ENCODE data around the gene TYK2. TPM values are rescaled to one million over a fixed set of nuclear protein-coding genes. Genes with fewer than 3 reads are reported as not detected.

Gene TYK2
- total RNA-seq, 1 experiment from 2014 or later, result 66.4 TPM

DNA sequence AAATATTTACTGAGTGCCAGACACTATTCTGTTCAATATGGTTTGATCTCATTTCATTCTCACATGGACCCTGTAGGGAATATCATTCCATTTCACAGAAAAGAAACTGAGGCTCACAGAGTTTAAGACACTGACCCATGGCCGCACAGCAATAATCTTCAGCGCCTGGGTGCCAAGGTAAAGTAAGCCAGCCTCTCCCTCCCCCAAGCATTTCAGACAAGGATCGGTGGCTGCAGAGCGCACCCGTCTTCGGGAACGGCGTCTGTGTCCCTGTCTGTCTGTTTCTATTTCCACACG, 35.7 kb upstream of the TYK2 start:
- H3K9me3 Mint-ChIP-seq, result no peaks in the 10 kb centered on the region
- ChIA-PET CTCF (interaction anchor here (0.6 to 5.9 kb wide), 61 partner anchors 10 to 1028 kb away, joined by 3 to 229 read pairs (median 4); partner anchors contain the start of genes ATG4D, CDC37, DNM2 and ICAM1), POLR2A (no interaction called here)
- no peak for ATAC-seq
- no peak overlapping the region for H3K27ac Mint-ChIP-seq
- H3K4me1 Mint-ChIP-seq, result peaks cover 26% of the 10 kb centered on the region
- DNase-seq (ENCODE audit: low spot score), result no peak
- peaks cover 84% of the 10 kb centered on the region for H3K27me3 Mint-ChIP-seq (ENCODE audit: low read depth)
- no peaks in the 10 kb centered on the region for H3K36me3 Mint-ChIP-seq
- H3K4me3 Mint-ChIP-seq, result peak overlapping the region; percentile 72
- TF ChIP-seq ZNF121 (CRISPR knock-in tag; IDR thresholded peaks at IDR 0.05), result no peak

DNA sequence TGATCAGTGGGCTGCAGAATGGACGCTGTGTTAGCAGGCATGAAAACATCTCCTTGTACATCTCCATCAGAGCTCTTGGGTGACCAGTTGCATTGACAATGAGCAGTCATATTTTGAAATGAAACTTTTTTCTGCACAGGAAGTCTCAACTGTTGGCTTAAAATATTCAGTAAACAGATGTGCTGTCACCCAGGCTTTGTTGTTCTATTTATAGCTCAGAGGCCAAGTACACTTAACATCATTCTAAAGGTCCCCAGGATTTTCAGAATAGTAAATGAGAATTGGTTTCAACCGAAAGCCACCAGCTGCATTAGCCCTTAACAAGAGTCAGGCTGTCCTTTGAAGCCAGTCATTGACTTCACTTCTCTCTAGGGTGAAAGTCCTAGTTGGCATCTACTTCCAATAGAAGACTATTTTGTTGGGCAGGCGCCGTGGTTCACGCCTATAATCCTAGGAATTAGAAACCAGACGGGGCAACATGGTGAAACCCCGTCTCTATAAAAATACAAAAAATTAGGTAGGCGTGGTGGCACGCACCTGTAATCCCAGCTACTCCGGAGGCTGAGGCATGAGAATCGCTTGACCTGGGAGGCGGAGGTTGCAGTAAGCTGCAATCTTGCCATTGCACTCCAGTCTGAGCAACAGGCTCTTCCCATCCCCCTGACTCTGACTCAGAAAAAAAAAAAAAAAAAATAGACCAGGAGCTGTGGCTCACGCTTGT, 32.0 kb upstream of the TYK2 start:
- ATAC-seq (no peak), DNase-seq (ENCODE audit: low spot score) (no peak)
- H3K36me3 Mint-ChIP-seq, result no peaks in the 10 kb centered on the region
- H3K9me3 Mint-ChIP-seq, result no peaks in the 10 kb centered on the region
- H3K4me3 Mint-ChIP-seq, result no peak overlapping the region
- ChIA-PET POLR2A (no interaction called here), CTCF (interaction anchor here (1.0 to 2.4 kb wide), 5 partner anchors 8 to 67 kb away, joined by 4 to 14 read pairs (median 7); partner anchors contain the start of gene CDC37)
- peaks cover 85% of the 10 kb centered on the region for H3K27me3 Mint-ChIP-seq (ENCODE audit: low read depth)
- peaks cover 9% of the 10 kb centered on the region for H3K4me1 Mint-ChIP-seq
- no peak overlapping the region for H3K27ac Mint-ChIP-seq
- TF ChIP-seq FOXJ3 (CRISPR knock-in tag; IDR thresholded peaks at IDR 0.05; ENCODE audit: borderline replicate concordance) (no peak), ZNF219 (CRISPR knock-in tag; IDR thresholded peaks at IDR 0.05; ENCODE audit: borderline replicate concordance) (no peak), ZNF138 (CRISPR knock-in tag; conservative IDR thresholded peaks at IDR 0.05) (no peak), JUN (CRISPR knock-in tag; IDR thresholded peaks at IDR 0.05) (no peak), NFE2L1 (CRISPR knock-in tag; IDR thresholded peaks at IDR 0.05) (no peak), ZNF671 (CRISPR knock-in tag; IDR thresholded peaks at IDR 0.05) (no peak), GTF2I (CRISPR knock-in tag; conservative IDR thresholded peaks at IDR 0.05) (no peak)
- TF ChIP-seq, protein P1, sequence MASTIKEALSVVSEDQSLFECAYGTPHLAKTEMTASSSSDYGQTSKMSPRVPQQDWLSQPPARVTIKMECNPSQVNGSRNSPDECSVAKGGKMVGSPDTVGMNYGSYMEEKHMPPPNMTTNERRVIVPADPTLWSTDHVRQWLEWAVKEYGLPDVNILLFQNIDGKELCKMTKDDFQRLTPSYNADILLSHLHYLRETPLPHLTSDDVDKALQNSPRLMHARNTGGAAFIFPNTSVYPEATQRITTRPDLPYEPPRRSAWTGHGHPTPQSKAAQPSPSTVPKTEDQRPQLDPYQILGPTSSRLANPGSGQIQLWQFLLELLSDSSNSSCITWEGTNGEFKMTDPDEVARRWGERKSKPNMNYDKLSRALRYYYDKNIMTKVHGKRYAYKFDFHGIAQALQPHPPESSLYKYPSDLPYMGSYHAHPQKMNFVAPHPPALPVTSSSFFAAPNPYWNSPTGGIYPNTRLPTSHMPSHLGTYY (CRISPR knock-in tag; IDR thresholded peaks at IDR 0.05), result no peak
- TF ChIP-seq, protein P2, sequence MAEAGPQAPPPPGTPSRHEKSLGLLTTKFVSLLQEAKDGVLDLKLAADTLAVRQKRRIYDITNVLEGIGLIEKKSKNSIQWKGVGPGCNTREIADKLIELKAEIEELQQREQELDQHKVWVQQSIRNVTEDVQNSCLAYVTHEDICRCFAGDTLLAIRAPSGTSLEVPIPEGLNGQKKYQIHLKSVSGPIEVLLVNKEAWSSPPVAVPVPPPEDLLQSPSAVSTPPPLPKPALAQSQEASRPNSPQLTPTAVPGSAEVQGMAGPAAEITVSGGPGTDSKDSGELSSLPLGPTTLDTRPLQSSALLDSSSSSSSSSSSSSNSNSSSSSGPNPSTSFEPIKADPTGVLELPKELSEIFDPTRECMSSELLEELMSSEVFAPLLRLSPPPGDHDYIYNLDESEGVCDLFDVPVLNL (CRISPR knock-in tag; IDR thresholded peaks at IDR 0.05; ENCODE audit: borderline replicate concordance, low read depth), result no peak
- TF ChIP-seq, protein P3, sequence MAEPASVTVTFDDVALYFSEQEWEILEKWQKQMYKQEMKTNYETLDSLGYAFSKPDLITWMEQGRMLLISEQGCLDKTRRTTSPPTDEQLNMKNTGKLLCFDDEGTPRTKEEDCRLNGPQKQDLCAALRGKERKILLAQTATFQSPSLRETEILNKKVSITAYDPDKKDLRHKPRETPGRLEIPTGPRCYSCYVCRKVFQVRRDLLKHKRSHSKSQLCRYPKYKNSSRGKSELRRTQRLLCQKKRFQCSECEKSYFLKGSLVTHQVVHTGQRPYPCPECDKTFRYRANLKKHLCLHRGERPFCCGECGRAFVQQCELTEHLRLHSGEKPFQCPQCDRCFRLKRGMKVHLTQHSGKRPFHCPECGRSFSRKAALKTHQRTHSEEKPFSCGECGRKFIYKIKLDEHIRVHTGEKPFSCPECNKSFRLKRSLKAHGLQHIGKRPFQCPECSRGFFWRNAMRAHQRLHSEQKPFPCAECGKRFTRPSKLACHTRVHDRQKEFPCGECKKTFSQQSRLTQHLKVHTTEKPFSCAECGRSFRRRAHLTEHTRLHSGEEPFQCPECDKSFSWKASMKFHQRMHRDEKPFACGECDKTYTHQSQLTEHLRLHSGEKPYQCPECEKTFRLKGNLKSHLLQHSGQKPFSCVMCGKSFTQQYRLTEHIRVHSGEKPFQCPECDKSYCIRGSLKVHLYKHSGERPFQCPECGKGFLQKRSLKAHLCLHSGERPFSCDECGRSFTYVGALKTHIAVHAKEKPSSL (CRISPR knock-in tag; conservative IDR thresholded peaks at IDR 0.05), result no peak
- TF ChIP-seq, protein P4, sequence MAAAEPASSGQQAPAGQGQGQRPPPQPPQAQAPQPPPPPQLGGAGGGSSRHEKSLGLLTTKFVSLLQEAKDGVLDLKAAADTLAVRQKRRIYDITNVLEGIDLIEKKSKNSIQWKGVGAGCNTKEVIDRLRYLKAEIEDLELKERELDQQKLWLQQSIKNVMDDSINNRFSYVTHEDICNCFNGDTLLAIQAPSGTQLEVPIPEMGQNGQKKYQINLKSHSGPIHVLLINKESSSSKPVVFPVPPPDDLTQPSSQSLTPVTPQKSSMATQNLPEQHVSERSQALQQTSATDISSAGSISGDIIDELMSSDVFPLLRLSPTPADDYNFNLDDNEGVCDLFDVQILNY (CRISPR knock-in tag; IDR thresholded peaks at IDR 0.05), result no peak
- TF ChIP-seq, protein P5, sequence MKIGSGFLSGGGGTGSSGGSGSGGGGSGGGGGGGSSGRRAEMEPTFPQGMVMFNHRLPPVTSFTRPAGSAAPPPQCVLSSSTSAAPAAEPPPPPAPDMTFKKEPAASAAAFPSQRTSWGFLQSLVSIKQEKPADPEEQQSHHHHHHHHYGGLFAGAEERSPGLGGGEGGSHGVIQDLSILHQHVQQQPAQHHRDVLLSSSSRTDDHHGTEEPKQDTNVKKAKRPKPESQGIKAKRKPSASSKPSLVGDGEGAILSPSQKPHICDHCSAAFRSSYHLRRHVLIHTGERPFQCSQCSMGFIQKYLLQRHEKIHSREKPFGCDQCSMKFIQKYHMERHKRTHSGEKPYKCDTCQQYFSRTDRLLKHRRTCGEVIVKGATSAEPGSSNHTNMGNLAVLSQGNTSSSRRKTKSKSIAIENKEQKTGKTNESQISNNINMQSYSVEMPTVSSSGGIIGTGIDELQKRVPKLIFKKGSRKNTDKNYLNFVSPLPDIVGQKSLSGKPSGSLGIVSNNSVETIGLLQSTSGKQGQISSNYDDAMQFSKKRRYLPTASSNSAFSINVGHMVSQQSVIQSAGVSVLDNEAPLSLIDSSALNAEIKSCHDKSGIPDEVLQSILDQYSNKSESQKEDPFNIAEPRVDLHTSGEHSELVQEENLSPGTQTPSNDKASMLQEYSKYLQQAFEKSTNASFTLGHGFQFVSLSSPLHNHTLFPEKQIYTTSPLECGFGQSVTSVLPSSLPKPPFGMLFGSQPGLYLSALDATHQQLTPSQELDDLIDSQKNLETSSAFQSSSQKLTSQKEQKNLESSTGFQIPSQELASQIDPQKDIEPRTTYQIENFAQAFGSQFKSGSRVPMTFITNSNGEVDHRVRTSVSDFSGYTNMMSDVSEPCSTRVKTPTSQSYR (CRISPR knock-in tag; IDR thresholded peaks at IDR 0.05), result no peak
- TF ChIP-seq, protein P6, sequence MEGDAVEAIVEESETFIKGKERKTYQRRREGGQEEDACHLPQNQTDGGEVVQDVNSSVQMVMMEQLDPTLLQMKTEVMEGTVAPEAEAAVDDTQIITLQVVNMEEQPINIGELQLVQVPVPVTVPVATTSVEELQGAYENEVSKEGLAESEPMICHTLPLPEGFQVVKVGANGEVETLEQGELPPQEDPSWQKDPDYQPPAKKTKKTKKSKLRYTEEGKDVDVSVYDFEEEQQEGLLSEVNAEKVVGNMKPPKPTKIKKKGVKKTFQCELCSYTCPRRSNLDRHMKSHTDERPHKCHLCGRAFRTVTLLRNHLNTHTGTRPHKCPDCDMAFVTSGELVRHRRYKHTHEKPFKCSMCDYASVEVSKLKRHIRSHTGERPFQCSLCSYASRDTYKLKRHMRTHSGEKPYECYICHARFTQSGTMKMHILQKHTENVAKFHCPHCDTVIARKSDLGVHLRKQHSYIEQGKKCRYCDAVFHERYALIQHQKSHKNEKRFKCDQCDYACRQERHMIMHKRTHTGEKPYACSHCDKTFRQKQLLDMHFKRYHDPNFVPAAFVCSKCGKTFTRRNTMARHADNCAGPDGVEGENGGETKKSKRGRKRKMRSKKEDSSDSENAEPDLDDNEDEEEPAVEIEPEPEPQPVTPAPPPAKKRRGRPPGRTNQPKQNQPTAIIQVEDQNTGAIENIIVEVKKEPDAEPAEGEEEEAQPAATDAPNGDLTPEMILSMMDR (IDR thresholded peaks at IDR 0.05), result no peak
- TF ChIP-seq, protein P7, sequence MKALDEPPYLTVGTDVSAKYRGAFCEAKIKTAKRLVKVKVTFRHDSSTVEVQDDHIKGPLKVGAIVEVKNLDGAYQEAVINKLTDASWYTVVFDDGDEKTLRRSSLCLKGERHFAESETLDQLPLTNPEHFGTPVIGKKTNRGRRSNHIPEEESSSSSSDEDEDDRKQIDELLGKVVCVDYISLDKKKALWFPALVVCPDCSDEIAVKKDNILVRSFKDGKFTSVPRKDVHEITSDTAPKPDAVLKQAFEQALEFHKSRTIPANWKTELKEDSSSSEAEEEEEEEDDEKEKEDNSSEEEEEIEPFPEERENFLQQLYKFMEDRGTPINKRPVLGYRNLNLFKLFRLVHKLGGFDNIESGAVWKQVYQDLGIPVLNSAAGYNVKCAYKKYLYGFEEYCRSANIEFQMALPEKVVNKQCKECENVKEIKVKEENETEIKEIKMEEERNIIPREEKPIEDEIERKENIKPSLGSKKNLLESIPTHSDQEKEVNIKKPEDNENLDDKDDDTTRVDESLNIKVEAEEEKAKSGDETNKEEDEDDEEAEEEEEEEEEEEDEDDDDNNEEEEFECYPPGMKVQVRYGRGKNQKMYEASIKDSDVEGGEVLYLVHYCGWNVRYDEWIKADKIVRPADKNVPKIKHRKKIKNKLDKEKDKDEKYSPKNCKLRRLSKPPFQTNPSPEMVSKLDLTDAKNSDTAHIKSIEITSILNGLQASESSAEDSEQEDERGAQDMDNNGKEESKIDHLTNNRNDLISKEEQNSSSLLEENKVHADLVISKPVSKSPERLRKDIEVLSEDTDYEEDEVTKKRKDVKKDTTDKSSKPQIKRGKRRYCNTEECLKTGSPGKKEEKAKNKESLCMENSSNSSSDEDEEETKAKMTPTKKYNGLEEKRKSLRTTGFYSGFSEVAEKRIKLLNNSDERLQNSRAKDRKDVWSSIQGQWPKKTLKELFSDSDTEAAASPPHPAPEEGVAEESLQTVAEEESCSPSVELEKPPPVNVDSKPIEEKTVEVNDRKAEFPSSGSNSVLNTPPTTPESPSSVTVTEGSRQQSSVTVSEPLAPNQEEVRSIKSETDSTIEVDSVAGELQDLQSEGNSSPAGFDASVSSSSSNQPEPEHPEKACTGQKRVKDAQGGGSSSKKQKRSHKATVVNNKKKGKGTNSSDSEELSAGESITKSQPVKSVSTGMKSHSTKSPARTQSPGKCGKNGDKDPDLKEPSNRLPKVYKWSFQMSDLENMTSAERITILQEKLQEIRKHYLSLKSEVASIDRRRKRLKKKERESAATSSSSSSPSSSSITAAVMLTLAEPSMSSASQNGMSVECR (CRISPR knock-in tag; IDR thresholded peaks at IDR 0.05; ENCODE audit: borderline replicate concordance), result no peak
- TF ChIP-seq, protein P8, sequence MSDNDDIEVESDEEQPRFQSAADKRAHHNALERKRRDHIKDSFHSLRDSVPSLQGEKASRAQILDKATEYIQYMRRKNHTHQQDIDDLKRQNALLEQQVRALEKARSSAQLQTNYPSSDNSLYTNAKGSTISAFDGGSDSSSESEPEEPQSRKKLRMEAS (CRISPR knock-in tag; IDR thresholded peaks at IDR 0.05), result no peak
- TF ChIP-seq, protein P9, sequence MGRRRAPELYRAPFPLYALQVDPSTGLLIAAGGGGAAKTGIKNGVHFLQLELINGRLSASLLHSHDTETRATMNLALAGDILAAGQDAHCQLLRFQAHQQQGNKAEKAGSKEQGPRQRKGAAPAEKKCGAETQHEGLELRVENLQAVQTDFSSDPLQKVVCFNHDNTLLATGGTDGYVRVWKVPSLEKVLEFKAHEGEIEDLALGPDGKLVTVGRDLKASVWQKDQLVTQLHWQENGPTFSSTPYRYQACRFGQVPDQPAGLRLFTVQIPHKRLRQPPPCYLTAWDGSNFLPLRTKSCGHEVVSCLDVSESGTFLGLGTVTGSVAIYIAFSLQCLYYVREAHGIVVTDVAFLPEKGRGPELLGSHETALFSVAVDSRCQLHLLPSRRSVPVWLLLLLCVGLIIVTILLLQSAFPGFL (CRISPR knock-in tag; IDR thresholded peaks at IDR 0.05; ENCODE audit: borderline replicate concordance), result no peak
